GM19193 (cell line): Measurements from ENCODE around the gene SEMA4G.

Source experiments
- POLR2A ChIP-seq: IDR thresholded peaks from 4 replicates; pipeline ENCODE4 v1.6.1; 2011; ENCODE audit not compliant: insufficient read depth, insufficient read length; ENCODE audit errors: extremely low read depth

Gene SEMA4G

GRCh38 chr10:101018600-101019439 lies 49.5 kb downstream of the SEMA4G start:
- TF ChIP-seq POLR2A = no peak
